SK-N-SH (cell line): ENCODE data around the gene NAXE. TPM values are rescaled to one million over a fixed set of nuclear protein-coding genes. Genes with fewer than 3 reads are reported as not detected.

Source experiments
- ELF1 ChIP-seq: IDR thresholded peaks from 2 replicates; pipeline ENCODE4 v1.4.0; 2012
- EZH2phosphoT487 ChIP-seq: fragments of 200-600 bp; sonication (generic); IDR thresholded peaks from 2 replicates; pipeline ENCODE4 v1.6.1; 2017; ENCODE audit warnings: low read depth, mixed run types, mild to moderate bottlenecking, antibody characterized with exemption, moderate library complexity, borderline replicate concordance
- FOXM1 ChIP-seq: IDR thresholded peaks from 2 replicates; pipeline ENCODE4 v1.4.0; 2012; ENCODE audit warnings: low read depth, mild to moderate bottlenecking
- JUND ChIP-seq: IDR thresholded peaks from 2 replicates; pipeline ENCODE4 v1.4.0; 2012
- NFIC ChIP-seq: IDR thresholded peaks from 2 replicates; pipeline ENCODE4 v1.4.0; 2012; ENCODE audit warnings: borderline replicate concordance
- POLR2AphosphoS5 ChIP-seq: IDR thresholded peaks from 2 replicates; pipeline ENCODE4 v1.6.1; 2012; ENCODE audit warnings: low read depth, low read length
- RAD21 ChIP-seq: IDR thresholded peaks from 2 replicates; pipeline ENCODE4 v1.6.1; 2012; ENCODE audit warnings: mild to moderate bottlenecking, low read length
- TEAD4 ChIP-seq: IDR thresholded peaks from 2 replicates; pipeline ENCODE4 v1.4.0; 2012; ENCODE audit warnings: mild to moderate bottlenecking, borderline replicate concordance; ENCODE audit not compliant: insufficient read depth
- polyA plus RNA-seq, 3 experiments: library from polyadenylated mRNA; depleted of rRNA; stranded (reverse); fragments of >200 nt; gene quantifications; 2 replicates each; pipeline ENCODE4 v1.2.3, GENCODE V29; 2012
- TF ChIP-seq, protein P1 (sequence below): fragments of 200-600 bp; sonication (generic); IDR thresholded peaks from 2 replicates; pipeline ENCODE4 v1.6.1; 2017; ENCODE audit warnings: antibody characterized with exemption, mild to moderate bottlenecking, moderate library complexity
- TF ChIP-seq, protein P2 (sequence below): IDR thresholded peaks from 2 replicates; pipeline ENCODE4 v1.4.0; 2012; ENCODE audit warnings: low read depth
- TF ChIP-seq, protein P3 (sequence below): IDR thresholded peaks from 2 replicates; pipeline ENCODE4 v1.4.0; 2012; ENCODE audit warnings: low read depth, borderline replicate concordance
- TF ChIP-seq, protein P4 (sequence below): IDR thresholded peaks from 2 replicates; pipeline ENCODE4 v1.6.1; 2012; ENCODE audit warnings: mild to moderate bottlenecking, low read depth, low read length, moderate library complexity
- TF ChIP-seq, protein P5 (sequence below): IDR thresholded peaks from 2 replicates; pipeline ENCODE4; 2012
- TF ChIP-seq, protein P6 (sequence below): fragments of 150-350 bp; IDR thresholded peaks from 2 replicates; pipeline ENCODE4 v1.6.1; 2016; ENCODE audit warnings: mild to moderate bottlenecking, low read depth, low read length

Gene NAXE
- polyA plus RNA-seq, 1 of the 3 experiments (the other 2 are of a cell fraction), result 98.4 TPM

DNA sequence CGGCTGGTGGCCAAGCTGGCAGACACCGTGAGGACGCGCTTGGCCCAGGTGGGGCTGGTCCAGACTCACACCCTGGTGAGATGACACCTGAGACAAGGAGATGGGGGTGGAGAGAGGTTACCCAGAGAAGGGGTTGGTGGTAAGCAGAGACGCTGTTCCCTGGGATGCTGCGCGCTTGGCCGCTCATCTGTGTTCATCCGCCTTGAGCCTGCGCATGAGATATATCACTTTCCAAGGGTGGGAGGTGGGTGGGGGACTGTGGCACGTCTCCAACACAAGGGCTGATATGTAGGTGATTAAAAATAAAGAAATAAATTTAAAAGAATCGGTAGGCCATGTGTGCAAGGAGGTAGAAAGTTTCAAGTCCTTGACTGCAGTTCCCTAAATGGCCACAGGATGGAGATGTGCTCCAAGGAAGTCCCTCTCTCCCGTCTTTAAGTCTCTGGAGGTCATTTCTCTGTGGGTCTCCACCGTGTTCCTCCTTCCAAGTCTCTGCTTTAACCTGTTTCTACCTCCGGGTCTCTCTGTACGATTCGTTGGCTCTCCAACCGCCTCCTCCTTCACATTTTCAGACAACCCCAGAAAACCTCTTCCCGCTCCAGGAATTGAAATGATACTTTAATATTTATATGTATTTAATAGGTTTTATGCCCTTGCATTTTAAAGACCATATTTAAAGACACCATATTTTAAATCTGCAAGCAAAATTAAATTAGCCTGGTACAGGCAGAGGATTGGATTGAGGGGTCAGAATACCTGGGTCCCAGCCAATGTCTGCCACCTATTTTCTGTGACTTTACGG lies 7.6 kb upstream of the NAXE start (continued):
- TF ChIP-seq, protein P1, sequence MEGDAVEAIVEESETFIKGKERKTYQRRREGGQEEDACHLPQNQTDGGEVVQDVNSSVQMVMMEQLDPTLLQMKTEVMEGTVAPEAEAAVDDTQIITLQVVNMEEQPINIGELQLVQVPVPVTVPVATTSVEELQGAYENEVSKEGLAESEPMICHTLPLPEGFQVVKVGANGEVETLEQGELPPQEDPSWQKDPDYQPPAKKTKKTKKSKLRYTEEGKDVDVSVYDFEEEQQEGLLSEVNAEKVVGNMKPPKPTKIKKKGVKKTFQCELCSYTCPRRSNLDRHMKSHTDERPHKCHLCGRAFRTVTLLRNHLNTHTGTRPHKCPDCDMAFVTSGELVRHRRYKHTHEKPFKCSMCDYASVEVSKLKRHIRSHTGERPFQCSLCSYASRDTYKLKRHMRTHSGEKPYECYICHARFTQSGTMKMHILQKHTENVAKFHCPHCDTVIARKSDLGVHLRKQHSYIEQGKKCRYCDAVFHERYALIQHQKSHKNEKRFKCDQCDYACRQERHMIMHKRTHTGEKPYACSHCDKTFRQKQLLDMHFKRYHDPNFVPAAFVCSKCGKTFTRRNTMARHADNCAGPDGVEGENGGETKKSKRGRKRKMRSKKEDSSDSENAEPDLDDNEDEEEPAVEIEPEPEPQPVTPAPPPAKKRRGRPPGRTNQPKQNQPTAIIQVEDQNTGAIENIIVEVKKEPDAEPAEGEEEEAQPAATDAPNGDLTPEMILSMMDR, result peak; percentile 88
- TF ChIP-seq JUND, result no peak
- TF ChIP-seq, protein P2, sequence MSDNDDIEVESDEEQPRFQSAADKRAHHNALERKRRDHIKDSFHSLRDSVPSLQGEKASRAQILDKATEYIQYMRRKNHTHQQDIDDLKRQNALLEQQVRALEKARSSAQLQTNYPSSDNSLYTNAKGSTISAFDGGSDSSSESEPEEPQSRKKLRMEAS, result no peak
- TF ChIP-seq, protein P3, sequence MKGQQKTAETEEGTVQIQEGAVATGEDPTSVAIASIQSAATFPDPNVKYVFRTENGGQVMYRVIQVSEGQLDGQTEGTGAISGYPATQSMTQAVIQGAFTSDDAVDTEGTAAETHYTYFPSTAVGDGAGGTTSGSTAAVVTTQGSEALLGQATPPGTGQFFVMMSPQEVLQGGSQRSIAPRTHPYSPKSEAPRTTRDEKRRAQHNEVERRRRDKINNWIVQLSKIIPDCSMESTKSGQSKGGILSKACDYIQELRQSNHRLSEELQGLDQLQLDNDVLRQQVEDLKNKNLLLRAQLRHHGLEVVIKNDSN, result no peak
- no peak for TF ChIP-seq TEAD4
- no peak for TF ChIP-seq NFIC
- TF ChIP-seq EZH2phosphoT487, result no peak
- no peak for TF ChIP-seq FOXM1
- TF ChIP-seq RAD21, result peak; percentile 89
- TF ChIP-seq, protein P4, sequence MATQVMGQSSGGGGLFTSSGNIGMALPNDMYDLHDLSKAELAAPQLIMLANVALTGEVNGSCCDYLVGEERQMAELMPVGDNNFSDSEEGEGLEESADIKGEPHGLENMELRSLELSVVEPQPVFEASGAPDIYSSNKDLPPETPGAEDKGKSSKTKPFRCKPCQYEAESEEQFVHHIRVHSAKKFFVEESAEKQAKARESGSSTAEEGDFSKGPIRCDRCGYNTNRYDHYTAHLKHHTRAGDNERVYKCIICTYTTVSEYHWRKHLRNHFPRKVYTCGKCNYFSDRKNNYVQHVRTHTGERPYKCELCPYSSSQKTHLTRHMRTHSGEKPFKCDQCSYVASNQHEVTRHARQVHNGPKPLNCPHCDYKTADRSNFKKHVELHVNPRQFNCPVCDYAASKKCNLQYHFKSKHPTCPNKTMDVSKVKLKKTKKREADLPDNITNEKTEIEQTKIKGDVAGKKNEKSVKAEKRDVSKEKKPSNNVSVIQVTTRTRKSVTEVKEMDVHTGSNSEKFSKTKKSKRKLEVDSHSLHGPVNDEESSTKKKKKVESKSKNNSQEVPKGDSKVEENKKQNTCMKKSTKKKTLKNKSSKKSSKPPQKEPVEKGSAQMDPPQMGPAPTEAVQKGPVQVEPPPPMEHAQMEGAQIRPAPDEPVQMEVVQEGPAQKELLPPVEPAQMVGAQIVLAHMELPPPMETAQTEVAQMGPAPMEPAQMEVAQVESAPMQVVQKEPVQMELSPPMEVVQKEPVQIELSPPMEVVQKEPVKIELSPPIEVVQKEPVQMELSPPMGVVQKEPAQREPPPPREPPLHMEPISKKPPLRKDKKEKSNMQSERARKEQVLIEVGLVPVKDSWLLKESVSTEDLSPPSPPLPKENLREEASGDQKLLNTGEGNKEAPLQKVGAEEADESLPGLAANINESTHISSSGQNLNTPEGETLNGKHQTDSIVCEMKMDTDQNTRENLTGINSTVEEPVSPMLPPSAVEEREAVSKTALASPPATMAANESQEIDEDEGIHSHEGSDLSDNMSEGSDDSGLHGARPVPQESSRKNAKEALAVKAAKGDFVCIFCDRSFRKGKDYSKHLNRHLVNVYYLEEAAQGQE, result no peak
- TF ChIP-seq, protein P5, sequence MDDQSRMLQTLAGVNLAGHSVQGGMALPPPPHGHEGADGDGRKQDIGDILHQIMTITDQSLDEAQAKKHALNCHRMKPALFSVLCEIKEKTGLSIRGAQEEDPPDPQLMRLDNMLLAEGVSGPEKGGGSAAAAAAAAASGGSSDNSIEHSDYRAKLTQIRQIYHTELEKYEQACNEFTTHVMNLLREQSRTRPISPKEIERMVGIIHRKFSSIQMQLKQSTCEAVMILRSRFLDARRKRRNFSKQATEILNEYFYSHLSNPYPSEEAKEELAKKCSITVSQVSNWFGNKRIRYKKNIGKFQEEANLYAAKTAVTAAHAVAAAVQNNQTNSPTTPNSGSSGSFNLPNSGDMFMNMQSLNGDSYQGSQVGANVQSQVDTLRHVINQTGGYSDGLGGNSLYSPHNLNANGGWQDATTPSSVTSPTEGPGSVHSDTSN, result no peak
- TF ChIP-seq ELF1, result no peak
- TF ChIP-seq, protein P6, sequence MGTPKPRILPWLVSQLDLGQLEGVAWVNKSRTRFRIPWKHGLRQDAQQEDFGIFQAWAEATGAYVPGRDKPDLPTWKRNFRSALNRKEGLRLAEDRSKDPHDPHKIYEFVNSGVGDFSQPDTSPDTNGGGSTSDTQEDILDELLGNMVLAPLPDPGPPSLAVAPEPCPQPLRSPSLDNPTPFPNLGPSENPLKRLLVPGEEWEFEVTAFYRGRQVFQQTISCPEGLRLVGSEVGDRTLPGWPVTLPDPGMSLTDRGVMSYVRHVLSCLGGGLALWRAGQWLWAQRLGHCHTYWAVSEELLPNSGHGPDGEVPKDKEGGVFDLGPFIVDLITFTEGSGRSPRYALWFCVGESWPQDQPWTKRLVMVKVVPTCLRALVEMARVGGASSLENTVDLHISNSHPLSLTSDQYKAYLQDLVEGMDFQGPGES, result no peak
- no peak for TF ChIP-seq POLR2AphosphoS5
